A549 (cell line): Measurements from ENCODE around the gene CD99L2. TPM values are rescaled to one million over a fixed set of nuclear protein-coding genes. Genes with fewer than 3 reads are reported as not detected.

Source experiments
- ATAC-seq, 2 experiments: fragments of 200-7000 bp in 1 of 2; fragments of >200 bp in 1 of 2; cut with Nextera tagmentation in 1 of 2; cut with Tn5 transposase in 1 of 2; 3 replicates each; pipeline versions ENCODE4 v1.8.0 to v1.9.1; 2018 to 2020; ENCODE audit warnings: mild to moderate bottlenecking in 1 of 2, moderate library complexity in 1 of 2
- CTCF ChIA-PET: fragments of 300-600 bp; sonication (Branson Sonifier 250); formaldehyde crosslinking; extraction: SDS; loops from one replicate; lab custom pipeline; 2021; ENCODE audit warnings: antibody characterized with exemption, inconsistent platforms; lab: Yijun Ruan, JAX
- POLR2A ChIA-PET: fragments of 350-600 bp; formaldehyde crosslinking; extraction: SDS; loops from one replicate; lab custom pipeline; 2021; ENCODE audit warnings: antibody characterized with exemption, inconsistent platforms; lab: Yijun Ruan, JAX
- DNase-seq, 2 experiments: peaks; one replicate each; pipeline versions ENCODE4 v3.0.0 to v3.0.0-alpha.2; 2011 to 2016; ENCODE audit warnings: low read depth in 1 of 2, low spot score in 1 of 2
- FAIRE-seq: peaks from 2 replicates; lab custom pipeline; 2011; peaks lifted over from hg19 to GRCh38; lab: Jason Lieb, UNC
- H3K27ac ChIP-seq, 2 experiments: fragments of >200 bp; sonication (Bioruptor Twin); formaldehyde crosslinking; 3 replicates each; pipeline ENCODE4 v1.5.1; 2016 to 2017
- H3K4me1 ChIP-seq: fragments of >200 bp; sonication (Bioruptor Twin); formaldehyde crosslinking; 3 replicates; pipeline ENCODE4 v1.6.1; 2016
- H3K4me2 ChIP-seq: fragments of >200 bp; sonication (Bioruptor Twin); formaldehyde crosslinking; 3 replicates; pipeline ENCODE4 v1.6.1; 2016
- H3K4me3 ChIP-seq: fragments of >200 bp; sonication (Bioruptor Twin); formaldehyde crosslinking; 3 replicates; pipeline ENCODE4 v1.5.1; 2016
- H3K9me3 ChIP-seq: fragments of >200 bp; sonication (Bioruptor Twin); formaldehyde crosslinking; 3 replicates; pipeline ENCODE4 v1.6.1; 2016
- BHLHE40 ChIP-seq: IDR thresholded peaks from 2 replicates; pipeline ENCODE4 v1.6.1; 2012; ENCODE audit warnings: low read depth, low read length, inconsistent platforms
- CBX2 ChIP-seq: fragments of 200-600 bp; sonication (generic); IDR thresholded peaks from 2 replicates; pipeline ENCODE4 v1.6.1; 2016; ENCODE audit warnings: low read depth, mild to moderate bottlenecking, borderline replicate concordance
- CEBPB ChIP-seq, 2 experiments: fragments of >200 bp in 1 of 2; sonication (Bioruptor Twin) in 1 of 2; formaldehyde crosslinking in 1 of 2; IDR thresholded peaks; 2 replicates each; pipeline ENCODE4 v1.6.1; 2012 to 2016
- E2F6 ChIP-seq: IDR thresholded peaks from 2 replicates; pipeline ENCODE4 v1.6.1; 2012; ENCODE audit warnings: low read depth, borderline replicate concordance
- EP300 ChIP-seq, 2 experiments: fragments of >200 bp; sonication (Bioruptor Twin); formaldehyde crosslinking; IDR thresholded peaks; 2 replicates in 1 of 2; 3 replicates in 1 of 2; pipeline ENCODE4 v1.6.1; 2016 to 2017
- FOSB ChIP-seq: fragments of 250-450 bp; sonication (Bioruptor Pico); IDR thresholded peaks from 2 replicates; pipeline ENCODE4 v1.5.0; 2020; ENCODE audit warnings: mild to moderate bottlenecking, moderate library complexity
- GATA3 ChIP-seq: IDR thresholded peaks from 2 replicates; pipeline ENCODE4 v1.6.1; 2012; ENCODE audit warnings: borderline replicate concordance
- JUNB ChIP-seq: fragments of >200 bp; sonication (Bioruptor Twin); formaldehyde crosslinking; IDR thresholded peaks from 2 replicates; pipeline ENCODE4 v1.6.1; 2016
- KDM1A ChIP-seq: fragments of 200-600 bp; sonication (generic); IDR thresholded peaks from 2 replicates; pipeline ENCODE4 v1.6.1; 2016; ENCODE audit warnings: low read depth, mild to moderate bottlenecking
- MAFK ChIP-seq: fragments of 450-650 bp; IDR thresholded peaks from 2 replicates; pipeline ENCODE4 v1.6.1; 2014; ENCODE audit not compliant: partially characterized antibody
- NFE2L2 ChIP-seq: fragments of 150-350 bp; conservative IDR thresholded peaks from 2 replicates; pipeline ENCODE4 v1.6.1; 2014; ENCODE audit warnings: low read length
- RAD21 ChIP-seq, 2 experiments: fragments of >200 bp in 1 of 2; sonication (Bioruptor Twin) in 1 of 2; formaldehyde crosslinking in 1 of 2; IDR thresholded peaks in 1 of 2; conservative IDR thresholded peaks in 1 of 2; 2 replicates in 1 of 2; 3 replicates in 1 of 2; pipeline ENCODE4 v1.6.1; 2012 to 2018; ENCODE audit warnings: inconsistent platforms in 1 of 2
- RCOR1 ChIP-seq: fragments of 150-350 bp; IDR thresholded peaks from 2 replicates; pipeline ENCODE4 v1.6.1; 2014; ENCODE audit warnings: antibody characterized with exemption, low read length, low read depth
- RFX5 ChIP-seq: fragments of 450-650 bp; IDR thresholded peaks from 2 replicates; pipeline ENCODE4 v1.7.1; 2014; ENCODE audit warnings: antibody characterized with exemption, mild to moderate bottlenecking, moderate library complexity
- SMC3 ChIP-seq: fragments of >200 bp; sonication (Bioruptor Twin); formaldehyde crosslinking; IDR thresholded peaks from 3 replicates; pipeline ENCODE4 v1.6.1; 2018; ENCODE audit warnings: inconsistent platforms
- TFCP2L1 ChIP-seq: fragments of 250-450 bp; sonication (Bioruptor Pico); IDR thresholded peaks from 2 replicates; pipeline ENCODE4 v1.5.0; 2021; ENCODE audit warnings: mild to moderate bottlenecking
- TP53 ChIP-seq: fragments of 250-450 bp; sonication (Bioruptor Pico); IDR thresholded peaks from 2 replicates; pipeline ENCODE4 v1.5.0; 2021; ENCODE audit warnings: mild to moderate bottlenecking, moderate library complexity
- USF2 ChIP-seq: fragments of 450-650 bp; IDR thresholded peaks from 2 replicates; pipeline ENCODE4 v1.6.1; 2014; ENCODE audit warnings: antibody characterized with exemption
- ZC3H11A ChIP-seq: fragments of 450-650 bp; IDR thresholded peaks from 2 replicates; pipeline ENCODE4 v1.6.1; 2014; ENCODE audit warnings: antibody characterized with exemption, mild to moderate bottlenecking
- ZFP36 ChIP-seq: fragments of 450-650 bp; IDR thresholded peaks from 2 replicates; pipeline ENCODE4 v1.6.1; 2014; ENCODE audit warnings: borderline replicate concordance; ENCODE audit not compliant: partially characterized antibody
- ZNF302 ChIP-seq: fragments of 250-450 bp; sonication (Bioruptor Pico); IDR thresholded peaks from 2 replicates; pipeline ENCODE4 v1.9.0; 2021; ENCODE audit warnings: inconsistent platforms, mild to moderate bottlenecking, moderate library complexity
- WGBS: methylation state at CpG from one replicate; pipeline ENCODE4 v1.1.6; 2017; ENCODE audit errors: missing lambda C conversion rate; 5-methylcytosine and 5-hydroxymethylcytosine counted together
- polyA plus RNA-seq, 4 experiments: library from polyadenylated mRNA; depleted of rRNA in 3 of 4; stranded (reverse); fragments of >200 nt; fragmentation: RNase III in 1 of 4; extraction: RNeasy Plus Mini Kit Qiagen cat#74134 plus additional on column Dnase treatment in 1 of 4; gene quantifications; 2 replicates in 3 of 4; 3 replicates in 1 of 4; pipeline ENCODE4 v1.2.3, GENCODE V29; 2011 to 2017
- TF ChIP-seq, protein P1 (sequence below): IDR thresholded peaks from 2 replicates; pipeline ENCODE4 v1.6.1; 2012
- TF ChIP-seq, protein P2 (sequence below): fragments of >200 bp; sonication (Bioruptor Twin); formaldehyde crosslinking; IDR thresholded peaks from 3 replicates; pipeline ENCODE4 v1.5.1; 2016

Gene CD99L2
- polyA plus RNA-seq, 2 of the 4 experiments (the other 2 are of a cell fraction), result 50.5 to 66.5 TPM

GRCh38 chrX:150869450-150869849 lies 29.0 kb downstream of the CD99L2 start:
- H3K9me3 ChIP-seq, result no peaks in the 10 kb centered on the region
- TF ChIP-seq RFX5 (peak; percentile 93), MAFK (no peak), TP53 (CRISPR knock-in tag) (no peak)
- FAIRE-seq, result no peak
- H3K27ac ChIP-seq, result no peak overlapping the region; a peak in 1 of 6 replicates
- peaks cover 40% of the 10 kb centered on the region for H3K4me1 ChIP-seq
- no peak for DNase-seq
- ATAC-seq, result peak in 1 of 2 experiments; percentile 71; a peak in 2 of 6 replicates
- WGBS, result 88% methylated on average over 3 of the region's 3 CpGs
- no peak overlapping the region for H3K4me3 ChIP-seq
- ChIA-PET POLR2A (no interaction called here), CTCF (interaction anchor here (0.5 kb wide), 1 partner anchor 91 kb away, joined by 4 read pairs; no protein-coding TSS in a partner anchor)
- H3K4me2 ChIP-seq, result no peak overlapping the region

GRCh38 chrX:150868625-150869024 lies 29.8 kb downstream of the CD99L2 start:
- ATAC-seq, result no peak

GRCh38 chrX:150864127-150864526 lies 34.3 kb downstream of the CD99L2 start:
- FAIRE-seq (no peak), DNase-seq (no peak), ATAC-seq (no peak)
- Histone ChIP-seq H3K9me3 (0 out of 3 replicates have a peak, but pooled peaks cover 3% of the 10 kb centered on the region), H3K4me3 (no peak overlapping the region), H3K4me2 (no peak overlapping the region), H3K4me1 (no peaks in the 10 kb centered on the region), H3K27ac (no peak overlapping the region)
- POLR2A ChIA-PET, result no interaction called here
- 94% methylated on average over 3 of the region's 3 CpGs for WGBS
- no peak for TF ChIP-seq ZFP36
- no peak for TF ChIP-seq CEBPB (IDR thresholded peaks at IDR 0.05)
- TF ChIP-seq, protein P1, sequence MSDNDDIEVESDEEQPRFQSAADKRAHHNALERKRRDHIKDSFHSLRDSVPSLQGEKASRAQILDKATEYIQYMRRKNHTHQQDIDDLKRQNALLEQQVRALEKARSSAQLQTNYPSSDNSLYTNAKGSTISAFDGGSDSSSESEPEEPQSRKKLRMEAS, result no peak
- no peak for TF ChIP-seq RCOR1
- no peak for TF ChIP-seq CBX2
- TF ChIP-seq, protein P2, sequence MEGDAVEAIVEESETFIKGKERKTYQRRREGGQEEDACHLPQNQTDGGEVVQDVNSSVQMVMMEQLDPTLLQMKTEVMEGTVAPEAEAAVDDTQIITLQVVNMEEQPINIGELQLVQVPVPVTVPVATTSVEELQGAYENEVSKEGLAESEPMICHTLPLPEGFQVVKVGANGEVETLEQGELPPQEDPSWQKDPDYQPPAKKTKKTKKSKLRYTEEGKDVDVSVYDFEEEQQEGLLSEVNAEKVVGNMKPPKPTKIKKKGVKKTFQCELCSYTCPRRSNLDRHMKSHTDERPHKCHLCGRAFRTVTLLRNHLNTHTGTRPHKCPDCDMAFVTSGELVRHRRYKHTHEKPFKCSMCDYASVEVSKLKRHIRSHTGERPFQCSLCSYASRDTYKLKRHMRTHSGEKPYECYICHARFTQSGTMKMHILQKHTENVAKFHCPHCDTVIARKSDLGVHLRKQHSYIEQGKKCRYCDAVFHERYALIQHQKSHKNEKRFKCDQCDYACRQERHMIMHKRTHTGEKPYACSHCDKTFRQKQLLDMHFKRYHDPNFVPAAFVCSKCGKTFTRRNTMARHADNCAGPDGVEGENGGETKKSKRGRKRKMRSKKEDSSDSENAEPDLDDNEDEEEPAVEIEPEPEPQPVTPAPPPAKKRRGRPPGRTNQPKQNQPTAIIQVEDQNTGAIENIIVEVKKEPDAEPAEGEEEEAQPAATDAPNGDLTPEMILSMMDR, result no peak
- no peak for TF ChIP-seq ZC3H11A
- no peak for TF ChIP-seq FOSB (CRISPR knock-in tag)
- TF ChIP-seq E2F6, result no peak
- no peak for TF ChIP-seq TP53 (CRISPR knock-in tag)
- TF ChIP-seq TFCP2L1 (CRISPR knock-in tag), result no peak
- no peak for TF ChIP-seq EP300 (IDR thresholded peaks at IDR 0.05)
- no peak for TF ChIP-seq JUNB
- no peak for TF ChIP-seq NFE2L2
- TF ChIP-seq ZNF302 (CRISPR knock-in tag), result no peak
- no peak for TF ChIP-seq RFX5
- no peak for TF ChIP-seq KDM1A
- TF ChIP-seq USF2, result no peak
- no peak for TF ChIP-seq GATA3
- no peak for TF ChIP-seq BHLHE40
- CTCF ChIA-PET, result no interaction called here

More at GRCh38 chrX:150868625-150869024, 29.8 kb downstream of the CD99L2 start:
- FAIRE-seq (peak; percentile 78), DNase-seq (no peak)
- H3K4me3 ChIP-seq, result no peak overlapping the region
- TF ChIP-seq RAD21 (conservative IDR thresholded peaks at IDR 0.05 in 1 of 2, IDR thresholded peaks at IDR 0.05 in 1 of 2), result no peak
- TF ChIP-seq CEBPB (IDR thresholded peaks at IDR 0.05), result no peak
- TF ChIP-seq SMC3, result no peak
- WGBS, result 74% methylated on average over 2 of the region's 2 CpGs
- H3K27ac ChIP-seq, result no peak overlapping the region
- no peaks in the 10 kb centered on the region for H3K9me3 ChIP-seq
- H3K4me2 ChIP-seq, result no peak overlapping the region
- peaks cover 32% of the 10 kb centered on the region for H3K4me1 ChIP-seq
- ChIA-PET POLR2A (no interaction called here), CTCF (interaction anchor here (1.1 kb wide), 1 partner anchor 27 kb away, joined by 3 read pairs; no protein-coding TSS in a partner anchor)
